Liver (tissue), 3 donors: ENCODE results near the gene JMJD1C.

ENCODE experiments used
- CTCF ChIP-seq: fragments of 150-350 bp; IDR thresholded peaks from 2 replicates; pipeline ENCODE4 v1.5.1; 2017; ENCODE audit warnings: improper control_type of control experiment, low read depth, low read length; ENCODE audit not compliant: missing input control
- EGR1 ChIP-seq, 2 donors: IDR thresholded peaks; 2 replicates each; pipeline ENCODE4 v1.6.1; 2016 to 2018; ENCODE audit warnings: antibody characterized with exemption in 2 of 2, low read depth in 2 of 2
- GABPA ChIP-seq, 2 donors: IDR thresholded peaks in 1 of 2; conservative IDR thresholded peaks in 1 of 2; 2 replicates each; pipeline ENCODE4 v1.6.1; 2016; ENCODE audit warnings: antibody characterized with exemption in 2 of 2, mild to moderate bottlenecking in 1 of 2, moderate library complexity in 1 of 2
- HNF4G ChIP-seq: IDR thresholded peaks from 2 replicates; pipeline ENCODE4 v1.6.1; 2016; ENCODE audit warnings: antibody characterized with exemption
- JUND ChIP-seq, 2 donors: IDR thresholded peaks; 2 replicates each; pipeline ENCODE4 v1.6.1; 2016; ENCODE audit warnings: antibody characterized with exemption in 2 of 2
- RAD21 ChIP-seq, 2 donors: IDR thresholded peaks; 2 replicates each; pipeline ENCODE4 v1.6.1; 2016; ENCODE audit warnings: antibody characterized with exemption in 2 of 2, mild to moderate bottlenecking in 2 of 2
- SP1 ChIP-seq: IDR thresholded peaks from 2 replicates; pipeline ENCODE4 v1.6.1; 2018; ENCODE audit warnings: antibody characterized with exemption, mild to moderate bottlenecking
- TAF1 ChIP-seq: conservative IDR thresholded peaks from 2 replicates; pipeline ENCODE4 v1.6.1; 2016; ENCODE audit warnings: antibody characterized with exemption, mild to moderate bottlenecking
- YY1 ChIP-seq: IDR thresholded peaks from 2 replicates; pipeline ENCODE4 v1.6.1; 2016; ENCODE audit warnings: antibody characterized with exemption, mild to moderate bottlenecking
- donor health status: healthy.
- donor health status: healthy.

GRCh38 chr10:63493004-63493403 lies 27.2 kb upstream of the JMJD1C start:
- TF ChIP-seq YY1 (no peak), CTCF (no peak), RAD21 (IDR thresholded peaks at IDR 0.05) (no peak), TAF1 (no peak), GABPA (IDR thresholded peaks at IDR 0.05 in 1 of 2, conservative IDR thresholded peaks at IDR 0.05 in 1 of 2) (no peak), SP1 (no peak), HNF4G (no peak), EGR1 (IDR thresholded peaks at IDR 0.05; ENCODE audit: low read depth in 2 of 2) (no peak), JUND (IDR thresholded peaks at IDR 0.05) (no peak)
